DMS53 (cell line): ENCODE measurements around the gene MBD1.

Experiments used
- DNase-seq: peaks from one replicate; lab custom pipeline; 2025; lab: John Stamatoyannopoulos, UW

The MBD1 gene

GRCh38 chr18:50293039-50293438 lies 11.7 kb upstream of the MBD1 start:
- DNase-seq = no peak

GRCh38 chr18:50289108-50289443 lies 7.8 kb upstream of the MBD1 start:
- DNase-seq = no peak

GRCh38 chr18:50288348-50289107 lies 7.2 kb upstream of the MBD1 start:
- peak; percentile 65 for DNase-seq

- peak; percentile 100 for DNase-seq
These were observed 6.4 kb upstream of the MBD1 start, which contains the start of gene CXXC1 for GRCh38 chr18:50287441-50288347. Gene CXXC1, minus strand, starts transcription at chr18:50287692. Its CDS starts 103 bp downstream, at chr18:50287589.

GRCh38 chr18:50287028-50287440 lies 5.7 kb upstream of the MBD1 start:
- peak; percentile 78 for DNase-seq

GRCh38 chr18:50286391-50287027 lies 5.2 kb upstream of the MBD1 start:
- peak; percentile 44 for DNase-seq

- no peak for DNase-seq
These were observed 4.5 kb upstream of the MBD1 start for GRCh38 chr18:50285631-50286321.

- DNase-seq = no peak
These were observed 3.7 kb upstream of the MBD1 start for GRCh38 chr18:50285071-50285470.

GRCh38 chr18:50284255-50284885 lies 3.0 kb upstream of the MBD1 start:
- DNase-seq = peak; percentile 45

- DNase-seq = peak; percentile 52
These were observed 2.3 kb upstream of the MBD1 start for GRCh38 chr18:50283469-50284209.

GRCh38 chr18:50282521-50283335 lies 1.4 kb upstream of the MBD1 start:
- peak; percentile 44 for DNase-seq

GRCh38 chr18:50281972-50282520 lies 723 bp upstream of the MBD1 start:
- DNase-seq = no peak

- DNase-seq = no peak
These were observed 522 bp downstream of the MBD1 start for GRCh38 chr18:50280707-50281294.

- no peak for DNase-seq
These were observed 1.6 kb downstream of the MBD1 start for GRCh38 chr18:50279752-50280151.

GRCh38 chr18:50277942-50278341 lies 3.4 kb downstream of the MBD1 start:
- peak; percentile 52 for DNase-seq

- no peak for DNase-seq
These were observed 4.9 kb downstream of the MBD1 start for GRCh38 chr18:50276452-50276851.

GRCh38 chr18:50275503-50276036 lies 5.8 kb downstream of the MBD1 start:
- DNase-seq = no peak

- no peak for DNase-seq
These were observed 6.4 kb downstream of the MBD1 start for GRCh38 chr18:50274941-50275340.

GRCh38 chr18:50274044-50274442 lies 7.3 kb downstream of the MBD1 start:
- no peak for DNase-seq
